ENCODE measurements around the gene TAF11L9. TPM values are rescaled to one million over a fixed set of nuclear protein-coding genes. Genes with fewer than 3 reads are reported as not detected.
"Not testable (repeated sequence)": the region's sequence is repeated elsewhere in the genome, so short reads cannot be mapped to it uniquely, and the experiment has no call there.

Gene TAF11L9
- polyA plus RNA-seq (2012; ENCODE audit: insufficient read length, low read depth), result not detected

DNA sequence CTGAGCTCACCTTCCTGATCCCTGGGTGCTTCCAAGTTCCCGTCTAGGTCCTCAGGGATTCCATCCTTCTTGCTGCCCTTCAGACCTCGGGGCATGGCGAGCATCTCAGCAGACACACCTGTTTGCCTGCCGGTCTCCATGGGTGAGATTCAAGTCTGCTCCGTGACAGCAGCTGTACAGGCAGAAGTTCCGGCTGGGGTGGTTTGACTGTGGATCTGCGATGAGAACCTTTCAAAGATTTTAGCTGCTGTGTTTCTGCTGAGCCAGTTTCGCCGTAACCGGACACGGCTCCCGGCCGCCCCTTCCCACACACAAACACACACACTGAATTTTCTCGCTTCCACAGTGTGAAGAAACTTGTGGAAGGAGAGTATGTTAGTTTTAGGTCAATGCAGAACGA lies at the start of gene TAF11L9:
TAF11L9 (minus strand) TSS at position 140 of the 400 bp plus-strand sequence.
- TF ChIP-seq, protein P1, sequence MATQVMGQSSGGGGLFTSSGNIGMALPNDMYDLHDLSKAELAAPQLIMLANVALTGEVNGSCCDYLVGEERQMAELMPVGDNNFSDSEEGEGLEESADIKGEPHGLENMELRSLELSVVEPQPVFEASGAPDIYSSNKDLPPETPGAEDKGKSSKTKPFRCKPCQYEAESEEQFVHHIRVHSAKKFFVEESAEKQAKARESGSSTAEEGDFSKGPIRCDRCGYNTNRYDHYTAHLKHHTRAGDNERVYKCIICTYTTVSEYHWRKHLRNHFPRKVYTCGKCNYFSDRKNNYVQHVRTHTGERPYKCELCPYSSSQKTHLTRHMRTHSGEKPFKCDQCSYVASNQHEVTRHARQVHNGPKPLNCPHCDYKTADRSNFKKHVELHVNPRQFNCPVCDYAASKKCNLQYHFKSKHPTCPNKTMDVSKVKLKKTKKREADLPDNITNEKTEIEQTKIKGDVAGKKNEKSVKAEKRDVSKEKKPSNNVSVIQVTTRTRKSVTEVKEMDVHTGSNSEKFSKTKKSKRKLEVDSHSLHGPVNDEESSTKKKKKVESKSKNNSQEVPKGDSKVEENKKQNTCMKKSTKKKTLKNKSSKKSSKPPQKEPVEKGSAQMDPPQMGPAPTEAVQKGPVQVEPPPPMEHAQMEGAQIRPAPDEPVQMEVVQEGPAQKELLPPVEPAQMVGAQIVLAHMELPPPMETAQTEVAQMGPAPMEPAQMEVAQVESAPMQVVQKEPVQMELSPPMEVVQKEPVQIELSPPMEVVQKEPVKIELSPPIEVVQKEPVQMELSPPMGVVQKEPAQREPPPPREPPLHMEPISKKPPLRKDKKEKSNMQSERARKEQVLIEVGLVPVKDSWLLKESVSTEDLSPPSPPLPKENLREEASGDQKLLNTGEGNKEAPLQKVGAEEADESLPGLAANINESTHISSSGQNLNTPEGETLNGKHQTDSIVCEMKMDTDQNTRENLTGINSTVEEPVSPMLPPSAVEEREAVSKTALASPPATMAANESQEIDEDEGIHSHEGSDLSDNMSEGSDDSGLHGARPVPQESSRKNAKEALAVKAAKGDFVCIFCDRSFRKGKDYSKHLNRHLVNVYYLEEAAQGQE (IDR thresholded peaks at IDR 0.05; ENCODE audit: insufficient read depth in 1 of 2, low read depth in 2 of 2, low read length in 2 of 2), result not testable (repeated sequence)
- not testable (repeated sequence) for TF ChIP-seq TAF1, SIN3A (IDR thresholded peaks at IDR 0.05; ENCODE audit: borderline replicate concordance, insufficient read depth, low read length)

DNA sequence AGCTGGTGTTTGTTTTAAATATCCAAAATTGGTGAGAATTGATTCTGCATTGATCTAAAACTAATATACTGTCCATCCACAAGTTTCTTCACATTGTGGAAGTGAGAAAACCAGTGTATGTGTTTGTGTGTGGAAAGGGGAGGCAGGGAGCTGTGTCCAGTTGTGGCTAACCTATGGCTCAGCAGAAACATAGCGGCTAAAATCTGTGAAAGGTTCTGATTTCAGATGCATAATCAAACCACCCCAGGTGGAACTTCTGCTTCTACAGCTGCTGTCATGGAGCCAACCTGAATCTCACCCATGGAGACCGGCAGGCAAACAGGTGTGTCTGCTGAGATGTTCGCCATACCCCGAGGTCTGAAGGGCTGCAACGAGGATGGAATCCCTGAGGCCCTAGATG lies 40.0 kb upstream of the TAF11L9 start, which contains the start of gene TAF11L14:
TAF11L14 (plus strand) TSS at position 301 of the 400 bp plus-strand sequence.
- no peak for TF ChIP-seq TAF1 (IDR thresholded peaks at IDR 0.05; ENCODE audit: borderline replicate concordance, insufficient read depth, low read length)
- no peak for TF ChIP-seq SIN3A (IDR thresholded peaks at IDR 0.05; ENCODE audit: borderline replicate concordance, insufficient read depth, low read length)
- TF ChIP-seq, protein P1 (IDR thresholded peaks at IDR 0.05; ENCODE audit: insufficient read depth in 1 of 2, low read depth in 2 of 2, low read length in 2 of 2), result no peak
- no peak for TF ChIP-seq FOXP2 (optimal IDR thresholded peaks at IDR 0.05; ENCODE audit: borderline replicate concordance, extremely low read depth, extremely low read length, insufficient read depth)
- TF ChIP-seq POLR2AphosphoS5 (IDR thresholded peaks at IDR 0.05; ENCODE audit: low read depth, low read length), result no peak

DNA sequence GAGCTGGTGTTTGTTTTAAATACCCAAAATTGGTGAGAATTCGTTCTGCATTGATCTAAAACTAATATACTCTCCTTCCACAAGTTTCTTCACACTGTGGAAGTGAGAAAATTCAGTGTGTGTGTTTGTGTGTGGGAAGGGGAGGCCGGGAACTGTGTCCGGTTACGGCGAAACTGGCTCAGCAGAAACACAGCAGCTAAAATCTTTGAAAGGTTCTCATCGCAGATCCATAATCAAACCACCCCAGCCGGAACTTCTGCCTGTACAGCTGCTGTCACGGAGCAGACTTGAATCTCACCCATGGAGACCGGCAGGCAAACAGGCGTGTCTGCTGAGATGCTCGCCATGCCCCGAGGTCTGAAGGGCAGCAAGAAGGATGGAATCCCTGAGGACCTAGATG lies 37.6 kb upstream of the TAF11L9 start, which contains the start of gene TAF11L13:
TAF11L13 (plus strand) TSS at position 301 of the 400 bp plus-strand sequence.
- TF ChIP-seq, protein P1 (IDR thresholded peaks at IDR 0.05; ENCODE audit: insufficient read depth in 1 of 2, low read depth in 2 of 2, low read length in 2 of 2), result not testable (repeated sequence)
- TF ChIP-seq POLR2AphosphoS5 (IDR thresholded peaks at IDR 0.05; ENCODE audit: low read depth, low read length); TAF1 (IDR thresholded peaks at IDR 0.05; ENCODE audit: borderline replicate concordance, insufficient read depth, low read length): not testable (repeated sequence)

DNA sequence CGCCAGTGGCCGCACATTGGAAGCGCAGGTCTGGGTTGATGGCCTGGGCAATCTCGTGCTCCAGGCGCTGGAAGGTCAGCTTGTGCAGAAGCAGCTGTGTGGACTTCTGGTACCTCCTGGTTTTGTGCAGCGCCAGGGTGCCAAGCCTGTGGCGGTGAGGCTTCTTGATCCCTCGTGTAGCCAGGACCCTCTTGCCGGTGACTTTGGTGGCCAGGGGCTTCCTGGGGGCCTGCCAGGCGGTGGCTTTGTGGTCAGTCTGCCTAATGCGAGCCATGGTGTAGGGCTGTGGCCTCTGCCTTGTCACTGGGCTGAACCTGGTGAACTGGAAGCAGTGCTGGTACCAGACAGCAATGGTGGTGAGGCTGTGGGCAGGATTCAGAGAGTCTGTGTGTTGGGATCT lies 31.5 kb upstream of the TAF11L9 start:
- no peak for TF ChIP-seq TAF1 (IDR thresholded peaks at IDR 0.05; ENCODE audit: borderline replicate concordance, insufficient read depth, low read length)
- no peak for TF ChIP-seq POLR2AphosphoS5 (IDR thresholded peaks at IDR 0.05; ENCODE audit: low read depth, low read length)

DNA sequence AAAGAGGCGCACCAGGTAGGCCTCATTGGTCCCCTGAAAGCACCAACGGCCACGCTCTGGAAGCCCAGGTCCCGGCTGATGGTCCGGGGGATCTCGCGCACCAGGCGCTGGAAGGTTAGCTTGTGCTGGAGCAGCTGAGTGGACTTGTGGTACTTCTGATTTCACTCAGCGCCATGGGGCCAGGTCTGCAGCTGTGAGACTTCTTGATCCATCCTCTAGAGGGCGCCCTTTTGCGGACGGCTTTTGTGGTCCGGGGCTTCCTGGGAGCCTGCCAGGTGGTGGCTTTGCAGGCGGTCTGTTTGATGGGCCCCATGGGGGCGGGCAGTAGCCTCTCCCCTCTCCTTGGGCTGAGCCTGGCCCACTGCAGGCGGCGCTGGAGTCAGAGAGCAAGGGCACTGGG lies 26.4 kb upstream of the TAF11L9 start:
- TF ChIP-seq, protein P1 (IDR thresholded peaks at IDR 0.05; ENCODE audit: insufficient read depth in 1 of 2, low read depth in 2 of 2, low read length in 2 of 2), result no peak
- TF ChIP-seq FOXP2 (optimal IDR thresholded peaks at IDR 0.05; ENCODE audit: borderline replicate concordance, extremely low read depth, extremely low read length, insufficient read depth), result no peak
- no peak for TF ChIP-seq SIN3A (IDR thresholded peaks at IDR 0.05; ENCODE audit: borderline replicate concordance, insufficient read depth, low read length)
- no peak for TF ChIP-seq TAF1 (IDR thresholded peaks at IDR 0.05; ENCODE audit: borderline replicate concordance, insufficient read depth, low read length)
- TF ChIP-seq POLR2AphosphoS5 (IDR thresholded peaks at IDR 0.05; ENCODE audit: low read depth, low read length), result no peak

All from PFSK-1 (cell line).